Stimulated activated naive CD4-positive, alpha-beta T cell treated with Interleukin-2 at 50 U/mL for 16 hours (primary cell): ENCODE measurements around the gene GNL2.

ENCODE experiments used
- DNase-seq: peaks from one replicate; lab custom pipeline; 2025; lab: John Stamatoyannopoulos, UW

GNL2 gene

DNA sequence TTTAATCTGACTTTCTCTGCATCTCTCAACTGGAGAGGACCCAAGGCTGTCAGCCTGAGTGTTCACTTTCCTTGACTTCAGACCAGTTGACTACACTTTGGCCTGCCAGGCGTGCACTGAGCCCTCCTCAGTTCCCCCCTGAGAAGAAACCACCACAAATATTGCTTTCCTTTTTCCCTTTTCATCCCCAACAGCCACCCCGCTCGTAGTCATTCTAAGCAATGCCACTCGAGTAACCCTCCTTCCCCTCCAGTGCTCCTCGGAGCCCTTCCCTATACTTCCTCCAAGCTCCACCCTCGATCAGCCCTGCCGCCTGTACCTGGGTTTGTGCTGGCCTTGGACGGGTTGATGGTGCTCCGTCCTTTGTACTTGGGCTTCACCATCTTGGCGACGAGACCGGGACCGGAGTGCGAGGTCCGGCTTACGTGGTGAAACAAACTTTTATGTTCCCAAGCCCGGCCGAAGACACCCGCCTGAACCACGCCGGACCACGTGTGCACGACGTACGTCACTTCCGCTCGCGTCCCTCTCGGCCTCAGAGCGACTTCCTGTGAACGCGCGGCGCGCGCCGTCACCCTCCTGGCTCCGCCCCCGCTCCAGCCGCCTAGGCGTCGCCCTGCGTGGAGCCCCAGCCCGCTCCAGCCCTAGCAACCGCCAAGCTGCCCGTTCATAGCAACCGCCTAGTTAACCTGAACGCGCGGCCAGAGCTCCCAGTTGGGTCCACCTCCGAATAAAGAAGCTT is at the start of gene GNL2:
Gene GNL2 (minus strand): TSS at position 498 of the 742 bp plus-strand sequence. CDS start 115 bp downstream, at position 383.
- peak; percentile 95 for DNase-seq

DNA sequence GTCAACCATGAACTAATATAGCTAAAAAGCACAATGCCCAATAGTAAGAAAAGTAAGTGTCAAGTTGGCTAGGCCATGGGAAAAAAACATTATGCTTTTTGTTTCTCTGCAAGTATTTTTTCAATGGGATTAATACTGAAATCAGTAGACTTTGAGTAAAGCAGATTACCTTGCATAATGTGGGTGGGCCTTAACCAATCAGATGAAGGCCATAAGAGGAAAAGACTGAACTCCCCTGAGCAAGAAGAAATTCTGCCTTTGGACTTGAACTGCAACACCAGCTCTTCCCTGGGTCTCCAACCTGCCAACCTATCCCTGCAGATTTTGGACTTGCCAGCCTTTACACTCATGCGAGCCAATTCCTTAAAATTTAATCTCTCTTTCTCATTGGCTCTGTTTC is 45.3 kb upstream of the GNL2 start:
- DNase-seq = no peak

DNA sequence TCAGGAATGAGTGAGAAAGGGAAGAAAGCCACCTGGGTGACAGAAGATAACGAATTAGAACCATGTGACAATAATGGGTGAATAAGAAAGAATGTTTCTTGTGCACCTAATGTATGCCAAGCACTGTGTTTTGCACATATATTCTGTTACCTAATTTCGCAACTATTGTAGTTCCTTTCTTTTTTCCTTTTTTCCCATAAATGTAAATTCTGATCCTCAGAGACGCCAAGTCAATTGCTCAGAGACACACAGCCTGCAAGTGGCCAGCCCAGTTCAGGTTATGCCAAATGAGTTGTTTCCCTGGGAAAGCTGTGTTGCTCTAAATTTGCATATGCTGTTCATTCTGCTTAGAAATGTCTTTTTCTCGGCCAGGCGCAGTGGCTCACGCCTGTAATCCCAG is 40.7 kb upstream of the GNL2 start:
- DNase-seq = no peak

DNA sequence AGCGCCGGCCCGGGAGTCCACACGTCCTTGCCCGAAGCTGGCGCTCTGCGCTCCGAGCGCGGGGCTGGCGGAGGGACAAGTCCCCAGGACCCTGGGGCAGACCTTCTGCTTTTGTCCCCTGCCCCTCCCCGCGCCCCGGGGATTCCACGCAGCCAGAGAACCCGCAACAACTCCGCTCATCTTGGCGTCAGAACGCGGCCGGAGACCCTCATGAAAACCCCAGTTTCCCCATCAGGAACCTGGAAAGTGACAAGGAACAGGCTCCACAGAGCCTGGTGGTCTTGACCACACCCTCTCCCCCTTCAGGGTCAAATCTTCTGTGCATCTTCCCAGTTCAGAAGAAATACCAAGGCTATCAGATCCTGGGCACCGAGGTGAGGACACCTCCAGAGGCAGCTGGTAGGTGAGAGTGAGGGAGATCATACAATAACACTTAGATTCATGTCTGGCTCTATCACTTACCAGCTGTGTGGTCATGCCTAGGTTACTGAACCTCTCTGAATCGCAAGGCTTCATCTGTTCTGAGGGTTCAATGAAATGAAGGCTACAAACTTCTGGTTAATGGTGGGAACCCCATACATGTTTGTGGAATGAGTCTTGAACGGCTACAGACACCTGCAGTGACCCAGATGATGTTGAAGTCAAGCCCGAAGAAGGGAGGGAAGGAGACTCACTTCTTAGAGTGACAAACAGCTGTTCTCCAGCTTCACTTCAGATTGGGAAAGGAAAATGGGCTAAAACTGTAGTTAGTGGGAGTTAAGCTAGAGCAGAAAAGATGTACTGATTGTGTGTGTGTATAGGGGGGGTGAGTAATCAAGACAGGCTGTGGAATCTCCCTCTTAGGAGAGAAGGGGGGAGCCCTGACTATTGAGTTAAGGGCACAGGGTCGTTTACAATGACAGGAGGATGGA is 39.5 kb upstream of the GNL2 start:
- DNase-seq = no peak

DNA sequence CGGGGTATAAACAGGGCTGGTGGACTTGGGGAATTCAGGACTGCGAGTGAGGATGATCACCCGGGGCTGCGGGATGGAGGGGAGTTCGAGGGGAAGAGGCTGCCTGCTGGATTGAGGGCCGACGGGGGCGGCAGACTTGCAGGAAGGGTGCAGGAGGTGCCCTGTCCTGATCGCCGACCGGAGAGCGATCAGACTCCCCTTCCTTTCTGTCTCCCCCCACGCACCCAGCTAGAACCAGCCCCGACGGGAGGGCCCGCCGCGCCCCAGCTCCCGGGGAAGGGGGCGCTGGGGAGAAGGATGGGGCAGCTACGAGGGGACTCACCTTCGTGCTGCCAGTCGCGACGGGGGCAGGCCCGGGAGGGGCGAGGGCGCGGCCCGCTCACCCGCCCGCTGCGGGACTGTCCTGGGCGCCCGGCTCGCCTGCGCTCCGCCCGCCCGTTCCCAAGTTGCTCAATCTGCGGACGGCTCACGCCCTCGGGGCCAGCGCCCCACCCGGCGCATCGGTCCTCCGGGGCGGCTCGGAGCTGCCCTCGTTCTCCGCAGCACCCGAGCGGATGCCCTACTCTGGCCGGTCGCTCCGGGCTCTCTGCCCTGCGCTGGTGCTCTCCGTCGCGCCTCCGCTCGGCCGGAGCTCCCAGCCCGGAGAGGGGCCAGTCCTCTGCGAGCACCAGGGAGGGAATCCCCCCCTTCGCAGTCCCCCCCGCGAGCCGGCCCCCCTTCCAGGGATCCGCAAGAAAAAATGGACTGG is 38.7 kb upstream of the GNL2 start, which contains the start of gene RSPO1:
Gene RSPO1 (minus strand): TSS at position 649 of the 748 bp plus-strand sequence. CDS start 5,231 bp downstream, outside the sequence.
- DNase-seq = no peak

DNA sequence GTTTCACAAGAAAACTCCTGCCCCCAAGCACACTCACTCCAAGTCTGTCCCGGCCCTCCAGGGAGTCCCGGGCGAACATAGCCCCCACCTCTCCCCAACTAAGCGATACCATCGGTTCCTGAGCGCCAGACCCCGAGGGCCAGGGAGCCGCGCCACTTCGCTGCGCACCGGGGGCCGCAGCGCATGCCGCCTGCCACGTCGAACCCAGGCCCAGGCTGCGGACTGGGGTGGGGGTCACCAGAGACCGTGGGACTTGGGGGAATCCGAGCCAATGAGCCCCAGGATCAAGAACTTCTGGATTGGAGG is 38.2 kb upstream of the GNL2 start:
- no peak for DNase-seq

DNA sequence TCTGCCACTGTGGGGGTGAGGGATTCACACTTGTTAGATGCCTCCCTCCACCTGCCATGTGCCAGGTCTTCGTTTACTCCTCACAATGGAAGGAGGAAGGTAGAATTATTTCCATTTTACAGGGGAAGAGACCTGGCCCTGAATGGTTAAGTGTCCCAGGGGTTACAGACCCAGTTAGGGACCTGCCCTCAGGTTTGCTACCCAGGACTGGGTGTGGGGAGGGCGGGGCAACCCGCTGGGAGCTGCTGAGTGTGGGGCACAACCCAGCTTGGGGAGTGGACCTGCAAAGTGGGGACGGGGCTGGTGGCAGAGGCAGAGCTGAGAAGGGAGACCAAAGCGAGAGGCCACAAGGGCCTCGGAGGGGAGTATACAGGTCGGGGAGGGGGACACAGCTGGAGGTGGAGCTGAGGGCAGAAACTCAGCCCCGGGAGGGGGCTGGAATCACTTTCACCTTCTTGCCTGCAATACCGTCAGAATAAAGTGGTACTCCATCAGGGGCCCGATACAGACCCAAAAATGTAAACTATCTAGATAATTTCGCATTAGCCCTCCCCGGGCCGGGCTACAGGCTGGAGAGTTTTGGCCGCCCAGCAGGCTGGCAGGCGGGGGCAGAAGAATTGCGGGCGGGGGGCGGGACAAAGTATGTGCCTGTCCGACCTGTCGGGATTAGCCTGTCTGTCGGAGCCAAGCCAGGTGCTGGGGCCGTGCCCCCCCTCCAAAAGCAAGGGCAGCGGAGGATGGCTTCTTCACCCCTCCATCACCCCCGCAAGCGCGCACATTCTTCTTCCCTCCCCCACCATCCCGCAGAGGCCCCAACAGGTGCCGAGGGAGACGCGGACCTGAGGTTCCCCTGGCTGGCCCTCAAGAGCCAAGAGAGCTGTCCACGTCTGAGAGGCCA is 37.6 kb upstream of the GNL2 start:
- no peak for DNase-seq

DNA sequence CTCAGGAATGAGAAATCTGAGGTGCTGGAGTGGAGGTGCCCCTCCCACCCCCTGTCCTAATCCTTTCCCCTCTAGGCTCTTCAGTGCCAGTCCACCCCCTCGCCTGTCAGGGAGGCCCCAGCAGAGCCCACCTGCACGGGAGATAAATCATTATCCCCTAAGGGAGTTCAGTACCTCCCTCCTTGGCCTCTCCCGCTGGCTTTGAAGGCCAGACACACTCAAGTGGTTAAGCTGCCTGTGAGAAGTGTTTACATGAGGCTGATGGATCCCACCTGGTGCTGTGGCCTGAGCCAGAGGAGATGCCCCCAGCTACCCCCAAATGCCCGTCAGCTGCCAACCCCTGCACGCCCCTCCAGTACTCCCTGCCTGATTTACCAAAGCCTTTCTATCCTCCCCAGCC is 35.3 kb upstream of the GNL2 start:
- no peak for DNase-seq

DNA sequence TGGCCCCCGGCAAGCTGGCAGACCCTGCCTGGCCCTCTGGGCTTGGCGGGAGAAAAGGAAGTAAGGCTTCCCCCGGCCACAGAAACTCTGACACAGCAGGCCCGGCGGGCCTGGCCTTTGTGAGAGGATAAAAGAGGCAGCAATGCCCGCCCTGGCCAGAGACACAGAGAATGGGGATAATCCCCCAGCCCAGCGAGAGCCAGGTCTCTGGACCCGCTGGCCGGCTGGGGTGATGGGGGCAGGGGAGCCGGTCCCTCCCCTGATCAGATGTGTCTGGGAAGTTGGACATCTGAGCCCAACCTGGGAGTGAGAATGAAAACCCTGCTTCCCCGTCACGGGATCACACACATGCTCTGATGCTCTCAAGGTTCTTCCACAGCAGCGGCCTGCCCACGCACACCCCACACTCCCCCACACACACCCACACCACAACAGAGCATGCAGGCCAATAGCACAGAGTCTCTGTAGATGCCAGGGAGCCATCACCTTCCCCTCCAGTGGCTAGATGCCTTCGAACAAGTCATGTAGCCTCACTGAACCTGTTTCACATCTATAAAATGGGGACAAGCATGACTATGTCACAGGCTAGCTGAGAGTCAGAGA is 34.8 kb upstream of the GNL2 start:
- no peak for DNase-seq

DNA sequence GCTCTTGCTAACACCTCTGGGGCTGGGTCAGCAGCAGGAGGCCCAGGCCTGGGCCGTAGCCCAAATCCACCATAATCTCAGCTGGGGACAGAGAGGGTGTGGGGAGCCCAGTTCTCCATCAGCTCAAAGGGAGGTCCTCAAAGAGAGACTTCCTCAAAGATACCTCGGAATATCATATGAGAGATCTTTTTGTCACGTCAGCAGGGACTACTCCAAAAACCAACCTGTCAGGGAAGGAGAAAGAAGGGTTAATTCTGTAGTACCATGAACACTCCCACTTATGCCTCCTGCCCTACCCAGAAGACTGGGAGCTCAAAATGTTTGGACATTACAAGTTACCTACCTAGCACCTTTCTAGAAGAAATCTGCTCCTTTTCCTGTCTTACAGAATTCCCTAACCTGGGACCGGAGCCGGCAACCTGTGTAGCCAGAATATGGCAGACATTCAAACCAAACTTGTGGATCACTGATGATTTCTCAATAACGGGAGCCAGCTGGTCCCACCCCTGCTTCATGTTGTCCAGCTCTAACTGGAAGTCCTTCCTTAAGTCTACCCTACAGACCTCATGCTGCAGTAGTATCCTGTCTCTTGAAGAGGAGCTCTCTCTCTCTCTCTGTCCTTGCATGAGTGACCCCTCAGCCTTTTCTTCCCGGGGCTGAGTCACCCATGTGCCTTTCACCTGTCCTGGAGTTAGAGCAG is 34.1 kb upstream of the GNL2 start:
- no peak for DNase-seq

DNA sequence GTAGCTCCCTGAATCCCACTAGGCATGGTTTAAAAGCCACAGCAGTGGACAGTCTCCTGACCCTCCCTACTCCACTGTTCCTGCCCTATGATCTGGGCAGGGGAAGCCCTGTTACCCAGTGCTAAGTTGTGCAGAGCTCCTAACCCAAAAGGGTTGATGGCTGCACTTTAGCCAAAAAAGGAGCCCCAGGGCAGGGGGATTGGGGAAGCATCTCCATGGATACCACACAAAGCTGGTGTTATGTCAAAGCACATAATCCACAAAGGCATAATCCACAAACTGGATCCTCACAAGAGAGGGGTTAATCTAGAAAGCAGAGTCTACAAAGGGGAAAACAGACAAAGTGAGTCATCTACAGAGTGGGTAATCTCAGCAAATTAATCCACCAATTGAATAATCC is 33.3 kb upstream of the GNL2 start:
- DNase-seq = no peak

DNA sequence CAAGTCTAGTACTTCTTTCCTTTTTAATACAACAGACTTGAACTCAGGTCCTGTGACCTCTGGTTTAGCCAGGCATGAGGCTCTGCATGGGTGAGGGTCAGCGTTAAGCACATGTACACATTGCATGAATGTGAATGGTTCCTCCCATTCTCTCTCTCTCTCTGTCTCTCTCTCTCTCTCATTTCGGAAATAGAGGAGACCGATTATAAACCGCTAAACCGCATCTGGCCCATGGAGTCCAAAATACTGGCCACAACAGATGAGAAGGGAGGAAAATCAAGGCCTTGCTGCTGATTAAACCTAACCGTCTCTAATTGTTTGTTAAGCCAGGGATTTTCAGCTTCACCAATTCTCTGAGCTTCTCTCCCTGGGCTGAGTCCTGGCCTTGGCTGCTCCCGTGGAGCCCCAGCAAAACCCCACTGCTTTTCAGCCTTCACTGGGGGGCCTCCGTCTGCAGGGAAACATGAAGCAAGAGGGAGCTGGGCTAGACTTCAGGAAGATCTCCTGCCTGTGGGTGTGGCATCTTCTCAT is 32.4 kb upstream of the GNL2 start:
- DNase-seq = no peak

DNA sequence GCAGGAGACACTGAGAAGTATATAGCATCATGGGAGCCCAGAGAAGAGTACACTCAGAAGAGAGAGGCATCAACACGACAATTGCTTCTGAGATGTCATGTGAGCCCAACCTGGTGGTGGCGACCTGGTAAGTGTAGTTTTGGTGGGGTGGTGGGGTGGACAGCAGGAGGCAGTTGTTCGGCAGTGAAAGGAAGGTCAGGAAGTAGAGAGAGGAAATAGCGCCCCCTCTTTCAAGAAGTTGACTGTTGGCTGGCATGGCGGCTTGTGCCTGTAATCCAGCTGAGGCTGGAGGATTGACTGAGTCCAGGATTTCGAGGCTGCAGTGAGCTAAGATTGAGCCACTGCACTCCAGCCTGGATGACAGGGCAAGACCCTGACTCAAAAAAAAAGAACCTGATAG is 26.4 kb upstream of the GNL2 start:
- no peak for DNase-seq

DNA sequence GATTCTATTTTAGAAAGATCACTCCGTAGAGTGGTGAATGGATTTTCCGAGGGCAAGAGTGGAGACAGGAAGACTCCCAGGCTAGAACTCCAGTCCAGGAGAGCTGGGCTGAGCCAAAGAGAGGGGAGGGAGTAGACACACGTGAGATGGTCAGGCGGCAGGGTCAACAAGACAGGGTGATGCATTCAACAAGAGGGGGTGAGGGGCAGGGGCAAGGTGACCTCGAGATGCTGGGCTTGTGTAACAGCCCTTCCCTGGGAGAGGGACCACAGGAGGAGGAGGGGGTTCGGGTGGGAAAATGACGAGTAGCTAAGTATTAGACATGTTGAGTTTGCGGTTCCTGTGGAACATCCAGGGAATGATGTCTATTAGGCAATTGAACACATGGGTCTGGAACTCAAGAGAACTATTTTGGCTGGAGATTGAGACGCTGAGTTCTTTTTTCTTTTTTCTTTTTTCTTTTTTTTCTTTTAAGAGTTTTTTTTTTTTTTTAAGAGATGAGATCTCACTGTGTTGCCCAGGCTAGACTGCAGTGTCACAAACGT is 25.7 kb upstream of the GNL2 start:
- DNase-seq = no peak

DNA sequence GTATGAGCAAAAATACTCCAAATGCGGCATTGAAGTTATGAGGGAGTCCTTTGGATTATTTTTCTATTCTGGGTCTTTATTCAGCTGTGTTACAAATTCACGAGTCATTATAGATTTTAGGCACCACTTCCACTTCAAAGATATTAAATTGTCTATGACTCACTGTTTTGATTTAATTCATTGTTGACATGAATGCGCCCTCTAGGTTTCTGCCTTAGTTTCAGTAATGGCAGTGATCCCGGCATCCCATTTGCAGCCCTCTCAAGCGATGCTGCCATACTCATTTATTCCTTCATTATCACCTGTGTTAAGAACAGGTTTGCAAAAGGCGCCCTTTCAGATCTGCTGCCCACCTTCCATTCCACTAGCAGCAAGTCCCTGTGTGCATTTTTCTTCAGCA is 25.0 kb upstream of the GNL2 start:
- DNase-seq = no peak

DNA sequence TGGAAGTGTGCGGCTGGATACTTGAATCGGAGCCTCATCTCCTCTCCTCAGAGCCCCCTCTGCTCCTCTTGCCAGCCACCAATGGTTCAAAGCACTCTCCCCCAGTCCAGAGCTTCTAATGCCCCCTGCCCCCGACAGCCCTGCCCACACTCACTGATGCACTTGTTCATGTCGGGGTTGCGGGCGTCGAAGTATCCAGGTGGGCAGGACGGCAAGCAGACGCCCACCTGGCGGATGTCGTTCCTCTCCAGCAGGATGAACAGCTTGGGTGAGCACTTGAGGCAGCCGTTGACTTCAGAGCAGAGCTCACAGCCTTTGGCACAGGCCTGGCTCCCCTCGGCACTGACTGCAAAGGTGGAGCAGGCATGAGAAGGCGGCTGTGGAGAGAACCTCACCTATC is 20.6 kb upstream of the GNL2 start:
- no peak for DNase-seq

DNA sequence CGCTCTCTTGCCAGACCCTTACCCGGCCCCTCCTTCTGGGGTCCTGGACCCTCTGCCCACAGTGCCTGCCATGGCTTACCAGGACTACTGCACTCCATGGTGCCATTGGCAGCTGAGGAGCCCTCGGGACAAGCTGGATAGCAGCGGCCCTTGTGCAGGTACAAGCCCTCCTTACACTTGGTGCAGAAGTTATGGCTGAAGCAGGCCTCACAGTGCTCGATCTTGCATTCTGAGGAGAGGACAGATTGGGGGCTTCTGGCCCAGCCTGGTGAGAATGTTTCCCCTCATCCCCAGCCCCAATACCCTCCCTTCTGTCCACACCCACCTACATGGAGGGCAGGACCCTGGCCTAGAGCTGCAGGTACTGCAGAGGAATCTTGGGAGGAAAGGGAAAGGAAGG is 18.4 kb upstream of the GNL2 start:
- DNase-seq = no peak

DNA sequence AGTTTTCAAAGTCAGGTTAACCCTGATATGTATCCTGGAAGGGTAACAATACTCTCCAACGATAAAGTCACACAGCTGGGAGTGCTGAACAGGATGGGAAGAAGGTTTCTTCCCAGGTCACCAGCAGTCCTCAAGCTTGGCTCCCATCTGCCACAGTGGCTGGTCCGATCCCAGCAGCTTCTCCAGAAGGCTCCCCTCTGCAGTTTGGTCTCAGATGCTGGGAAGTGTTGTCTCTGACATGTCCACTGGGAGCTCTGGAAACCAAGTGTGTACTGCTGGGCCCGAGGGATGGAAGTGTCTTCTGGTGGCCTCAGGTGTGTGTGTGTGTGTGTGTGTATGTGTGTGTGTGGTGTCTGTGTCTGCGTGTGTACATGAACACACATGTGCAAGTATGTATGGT is 16.4 kb upstream of the GNL2 start:
- DNase-seq = no peak

DNA sequence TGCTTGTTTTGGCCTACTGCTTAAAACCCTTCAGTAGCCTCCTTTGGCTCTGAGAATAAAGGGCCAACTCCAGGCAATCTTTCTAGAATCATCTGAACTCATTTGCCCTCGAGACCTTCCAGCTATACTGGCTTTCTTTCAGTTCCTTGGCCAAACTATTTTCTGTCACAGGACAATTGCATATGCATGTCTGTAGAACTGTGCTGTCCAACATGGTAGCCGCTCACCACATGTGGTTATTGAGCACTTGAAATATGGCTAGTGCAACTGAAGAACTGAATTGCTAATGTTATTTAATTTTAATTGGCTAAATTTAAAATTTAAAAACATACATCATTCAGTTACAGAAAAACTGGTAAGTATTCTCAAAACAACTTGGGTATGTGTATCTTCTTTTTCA is 14.3 kb upstream of the GNL2 start:
- no peak for DNase-seq

DNA sequence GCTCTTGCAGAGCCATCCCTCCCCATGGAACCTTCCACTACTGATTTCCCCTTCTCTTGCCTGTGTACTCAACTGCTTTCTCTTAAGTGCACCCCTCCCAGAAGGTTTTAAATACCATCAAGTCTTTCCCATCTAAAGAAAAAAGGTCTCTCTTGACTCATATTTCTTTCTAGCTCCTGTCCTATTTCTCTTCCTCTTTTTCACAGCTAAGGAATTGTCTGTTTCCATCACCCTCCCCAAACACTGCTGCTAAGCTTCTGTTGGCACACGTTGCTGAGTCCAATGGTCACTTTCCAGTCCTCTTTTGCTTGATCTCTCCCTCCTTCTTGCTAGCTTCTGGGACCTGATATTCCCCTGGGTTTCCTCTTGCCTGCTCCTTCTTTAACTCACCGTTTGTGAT is 13.3 kb upstream of the GNL2 start:
- no peak for DNase-seq
